ENCODE measurements around the gene AVPR2. TPM values are rescaled to one million over a fixed set of nuclear protein-coding genes. Genes with fewer than 3 reads are reported as not detected.

AVPR2 gene
- polyA plus RNA-seq, 3 donors from 2014 or later: not detected

GRCh38 chrX:153941336-153942252, 37.1 kb downstream of the AVPR2 start:
- Mint-ChIP-seq H3K27ac (no peak overlapping the region), H3K27me3 (ENCODE audit: low read depth in 3 of 3) (peaks cover 0 to 9% (median 0%) of the 10 kb centered on the region in 3 donors), H3K4me3 (peak overlapping the region in 3 of 5 donors; percentile 54 to 69 (median 55)), H3K36me3 (no peaks in the 10 kb centered on the region), H3K9me3 (no peaks in the 10 kb centered on the region), H3K4me1 (peaks cover 5 to 15% of the 10 kb centered on the region in 2 donors)
- no peak for DNase-seq

GRCh38 chrX:153944140-153944799, 39.8 kb downstream of the AVPR2 start, which contains the start of gene RENBP:
Gene RENBP (minus strand): TSS chrX:153944643. CDS start chrX:153944610, 33 bp downstream.
- no peak for DNase-seq
- Mint-ChIP-seq H3K4me3 (peak within 1 kb of the TSS; percentile 73 to 83 (median 76)), H3K27me3 (ENCODE audit: low read depth in 3 of 3) (peaks cover 0 to 9% (median 7%) of the 10 kb centered on the region in 3 donors), H3K9me3 (no peaks in the 10 kb centered on the region), H3K4me1 (peaks cover 27 to 29% of the 10 kb centered on the region in 2 donors), H3K27ac (peak within 1 kb of the TSS in 5 of 6 donors; percentile 55 to 77 (median 66)), H3K36me3 (peaks cover 0 to 10% (median 4%) of the 10 kb centered on the region in 3 donors)

GRCh38 chrX:153944800-153945150, 40.3 kb downstream of the AVPR2 start:
- Mint-ChIP-seq H3K36me3 (peaks cover 0 to 13% (median 4%) of the 10 kb centered on the region in 3 donors), H3K27ac (peak overlapping the region in 2 of 6 donors; percentile 55 to 64), H3K4me3 (peak overlapping the region in 4 of 5 donors; percentile 21 to 76 (median 52)), H3K4me1 (peaks cover 30 to 31% of the 10 kb centered on the region in 2 donors), H3K27me3 (ENCODE audit: low read depth in 3 of 3) (peaks cover 0 to 8% (median 7%) of the 10 kb centered on the region in 3 donors), H3K9me3 (no peaks in the 10 kb centered on the region)
- DNase-seq: no peak

- peaks cover 0 to 24% (median 9%) of the 10 kb centered on the region in 3 donors for H3K36me3 Mint-ChIP-seq
- H3K4me3 Mint-ChIP-seq: no peak overlapping the region
- H3K9me3 Mint-ChIP-seq: no peaks in the 10 kb centered on the region
- DNase-seq: no peak
- peak overlapping the region in 2 of 6 donors; percentile 46 to 60 for H3K27ac Mint-ChIP-seq
- peaks cover 26 to 34% of the 10 kb centered on the region in 2 donors for H3K4me1 Mint-ChIP-seq
- peaks cover 0 to 10% (median 5%) of the 10 kb centered on the region in 3 donors for H3K27me3 Mint-ChIP-seq (ENCODE audit: low read depth in 3 of 3)
These were observed 41.8 kb downstream of the AVPR2 start for GRCh38 chrX:153945956-153946943.

- H3K9me3 Mint-ChIP-seq: no peaks in the 10 kb centered on the region
- H3K27me3 Mint-ChIP-seq (ENCODE audit: low read depth in 3 of 3): peaks cover 0 to 10% (median 4%) of the 10 kb centered on the region in 3 donors
- peak overlapping the region; percentile 34 to 79 (median 68) for H3K4me3 Mint-ChIP-seq
These were observed 42.7 kb downstream of the AVPR2 start for GRCh38 chrX:153947009-153947769.

GRCh38 chrX:153948002-153948466, 43.6 kb downstream of the AVPR2 start:
- Mint-ChIP-seq H3K4me1 (peaks cover 24 to 32% of the 10 kb centered on the region in 2 donors), H3K27ac (peak overlapping the region; percentile 69 to 97 (median 86)), H3K36me3 (peaks cover 0 to 30% (median 9%) of the 10 kb centered on the region in 3 donors), H3K4me3 (peak overlapping the region in 4 of 5 donors; percentile 49 to 67 (median 58)), H3K9me3 (no peaks in the 10 kb centered on the region), H3K27me3 (ENCODE audit: low read depth in 3 of 3) (peaks cover 0 to 10% (median 4%) of the 10 kb centered on the region in 3 donors)
- no peak for DNase-seq

More at GRCh38 chrX:153947009-153947769, 42.7 kb downstream of the AVPR2 start:
- DNase-seq: peak; percentile 71 to 76 (median 72)
- peaks cover 0 to 27% (median 9%) of the 10 kb centered on the region in 3 donors for H3K36me3 Mint-ChIP-seq
- H3K27ac Mint-ChIP-seq: peak overlapping the region; percentile 79 to 97 (median 93)
- peaks cover 24 to 32% of the 10 kb centered on the region in 2 donors for H3K4me1 Mint-ChIP-seq

- H3K27me3 Mint-ChIP-seq (ENCODE audit: low read depth in 3 of 3): peaks cover 0 to 13% (median 1%) of the 10 kb centered on the region in 3 donors
- peaks cover 0 to 35% (median 9%) of the 10 kb centered on the region in 3 donors for H3K36me3 Mint-ChIP-seq
- H3K4me3 Mint-ChIP-seq: peak overlapping the region; percentile 41 to 67 (median 52)
- H3K9me3 Mint-ChIP-seq: no peaks in the 10 kb centered on the region
- H3K4me1 Mint-ChIP-seq: peaks cover 24 to 30% of the 10 kb centered on the region in 2 donors
- H3K27ac Mint-ChIP-seq: peak overlapping the region; percentile 78 to 91 (median 86)
- peak in 1 of 3 donors; percentile 18 for DNase-seq
These were observed 44.7 kb downstream of the AVPR2 start for GRCh38 chrX:153948847-153949805.

GRCh38 chrX:153950127-153950526, 45.7 kb downstream of the AVPR2 start:
- peak overlapping the region in 3 of 6 donors; percentile 21 to 35 (median 32) for H3K27ac Mint-ChIP-seq
- H3K36me3 Mint-ChIP-seq: peaks cover 0 to 42% (median 9%) of the 10 kb centered on the region in 3 donors
- no peak for DNase-seq
- peaks cover 24 to 28% of the 10 kb centered on the region in 2 donors for H3K4me1 Mint-ChIP-seq
- H3K4me3 Mint-ChIP-seq: no peak overlapping the region
- no peaks in the 10 kb centered on the region for H3K9me3 Mint-ChIP-seq
- peaks cover 0 to 13% (median 2%) of the 10 kb centered on the region in 3 donors for H3K27me3 Mint-ChIP-seq (ENCODE audit: low read depth in 3 of 3)

GRCh38 chrX:153951683-153952372, 47.4 kb downstream of the AVPR2 start:
- H3K4me3 Mint-ChIP-seq: no peak overlapping the region
- H3K27ac Mint-ChIP-seq: no peak overlapping the region
- no peak for DNase-seq
- no peaks in the 10 kb centered on the region for H3K9me3 Mint-ChIP-seq
- peaks cover 22 to 24% of the 10 kb centered on the region in 2 donors for H3K4me1 Mint-ChIP-seq
- peaks cover 0 to 50% (median 12%) of the 10 kb centered on the region in 3 donors for H3K36me3 Mint-ChIP-seq
- peaks cover 0 to 13% (median 2%) of the 10 kb centered on the region in 3 donors for H3K27me3 Mint-ChIP-seq (ENCODE audit: low read depth in 3 of 3)

- Mint-ChIP-seq H3K9me3 (no peaks in the 10 kb centered on the region), H3K36me3 (peaks cover 0 to 55% (median 10%) of the 10 kb centered on the region in 3 donors), H3K27ac (no peak overlapping the region), H3K27me3 (ENCODE audit: low read depth in 3 of 3) (peaks cover 0 to 11% (median 2%) of the 10 kb centered on the region in 3 donors), H3K4me1 (peaks cover 18 to 20% of the 10 kb centered on the region in 2 donors), H3K4me3 (no peak overlapping the region)
- no peak for DNase-seq
These were observed 48.0 kb downstream of the AVPR2 start for GRCh38 chrX:153952373-153953026.

Data from immature natural killer cell (primary cell).